Measurements from ENCODE around the gene KRTAP9-1. TPM values are rescaled to one million over a fixed set of nuclear protein-coding genes. Genes with fewer than 3 reads are reported as not detected.

The KRTAP9-1 gene
- total RNA-seq, 1 experiment from 2014 or later = not detected

GRCh38 chr17:41223821-41224220, 34.1 kb downstream of the KRTAP9-1 start:
- Mint-ChIP-seq H3K4me1 (peaks cover 8% of the 10 kb centered on the region), H3K4me3 (no peak overlapping the region), H3K9me3 (peaks cover 17% of the 10 kb centered on the region), H3K27me3 (ENCODE audit: low read depth) (no peaks in the 10 kb centered on the region), H3K36me3 (no peaks in the 10 kb centered on the region), H3K27ac (no peak overlapping the region)
- ChIA-PET CTCF (no interaction called here), POLR2A (no interaction called here)
- DNase-seq (ENCODE audit: low spot score) = no peak
- ATAC-seq = no peak
- TF ChIP-seq ZNF121 (CRISPR knock-in tag; IDR thresholded peaks at IDR 0.05) (no peak), FOXJ3 (CRISPR knock-in tag; IDR thresholded peaks at IDR 0.05; ENCODE audit: borderline replicate concordance) (no peak), USF1 (CRISPR knock-in tag; IDR thresholded peaks at IDR 0.05) (no peak), ELF4 (CRISPR knock-in tag; IDR thresholded peaks at IDR 0.05; ENCODE audit: low read depth) (no peak), ARID4B (CRISPR knock-in tag; IDR thresholded peaks at IDR 0.05; ENCODE audit: borderline replicate concordance) (no peak), AR (CRISPR knock-in tag; IDR thresholded peaks at IDR 0.05) (no peak), MLX (CRISPR knock-in tag; IDR thresholded peaks at IDR 0.05) (no peak), GRHL2 (CRISPR knock-in tag; IDR thresholded peaks at IDR 0.05; ENCODE audit: insufficient replicate concordance, severe bottlenecking) (no peak), ZNF232 (CRISPR knock-in tag; IDR thresholded peaks at IDR 0.05) (no peak), NR2C2 (CRISPR knock-in tag; IDR thresholded peaks at IDR 0.05) (no peak), ZNF263 (CRISPR knock-in tag; IDR thresholded peaks at IDR 0.05; ENCODE audit: low read depth) (no peak), GABPB1 (CRISPR knock-in tag; IDR thresholded peaks at IDR 0.05) (no peak), SMAD3 (CRISPR knock-in tag; IDR thresholded peaks at IDR 0.05; ENCODE audit: borderline replicate concordance) (no peak)

GRCh38 chr17:41226051-41226450, 36.4 kb downstream of the KRTAP9-1 start:
- ATAC-seq (no peak), DNase-seq (ENCODE audit: low spot score) (no peak)
- Mint-ChIP-seq H3K36me3 (no peaks in the 10 kb centered on the region), H3K4me1 (peaks cover 8% of the 10 kb centered on the region), H3K9me3 (0 out of 2 replicates have a peak, but pooled peaks cover under 1% of the 10 kb centered on the region), H3K27me3 (ENCODE audit: low read depth) (no peaks in the 10 kb centered on the region), H3K4me3 (no peak overlapping the region), H3K27ac (no peak overlapping the region)
- ChIA-PET POLR2A (no interaction called here), CTCF (no interaction called here)
- no peak for TF ChIP-seq MXD4 (CRISPR knock-in tag; IDR thresholded peaks at IDR 0.05; ENCODE audit: borderline replicate concordance)
- no peak for TF ChIP-seq ERG (CRISPR knock-in tag; IDR thresholded peaks at IDR 0.05)
- no peak for TF ChIP-seq HMGXB4 (CRISPR knock-in tag; IDR thresholded peaks at IDR 0.05)
- TF ChIP-seq ZNF396 (CRISPR knock-in tag; IDR thresholded peaks at IDR 0.05; ENCODE audit: borderline replicate concordance) = no peak
- TF ChIP-seq AFF4 (CRISPR knock-in tag; IDR thresholded peaks at IDR 0.05; ENCODE audit: borderline replicate concordance) = no peak
- no peak for TF ChIP-seq CDX4 (CRISPR knock-in tag; IDR thresholded peaks at IDR 0.05; ENCODE audit: borderline replicate concordance)

Measured in WTC11 (cell line).